NCI-H774 (cell line): Measurements from ENCODE around the gene DLGAP5.
A peak's percentile ranks its signal among the peaks of the same experiment; 100 is the strongest.

Experiments
- DNase-seq: peaks from one replicate; lab custom pipeline; 2025; lab: John Stamatoyannopoulos, UW

Gene DLGAP5

GRCh38 chr14:55191203-55192053, at the start of gene DLGAP5:
TSS of gene DLGAP5 (minus strand) at chr14:55191585. CDS start at chr14:55189179, 2,406 bp downstream.
- peak; percentile 87 for DNase-seq

- DNase-seq: no peak
Observed at GRCh38 chr14:55240526-55241178, 49.3 kb upstream of the DLGAP5 start.

- DNase-seq: no peak
Observed at GRCh38 chr14:55239320-55239719, 47.9 kb upstream of the DLGAP5 start.

DNA sequence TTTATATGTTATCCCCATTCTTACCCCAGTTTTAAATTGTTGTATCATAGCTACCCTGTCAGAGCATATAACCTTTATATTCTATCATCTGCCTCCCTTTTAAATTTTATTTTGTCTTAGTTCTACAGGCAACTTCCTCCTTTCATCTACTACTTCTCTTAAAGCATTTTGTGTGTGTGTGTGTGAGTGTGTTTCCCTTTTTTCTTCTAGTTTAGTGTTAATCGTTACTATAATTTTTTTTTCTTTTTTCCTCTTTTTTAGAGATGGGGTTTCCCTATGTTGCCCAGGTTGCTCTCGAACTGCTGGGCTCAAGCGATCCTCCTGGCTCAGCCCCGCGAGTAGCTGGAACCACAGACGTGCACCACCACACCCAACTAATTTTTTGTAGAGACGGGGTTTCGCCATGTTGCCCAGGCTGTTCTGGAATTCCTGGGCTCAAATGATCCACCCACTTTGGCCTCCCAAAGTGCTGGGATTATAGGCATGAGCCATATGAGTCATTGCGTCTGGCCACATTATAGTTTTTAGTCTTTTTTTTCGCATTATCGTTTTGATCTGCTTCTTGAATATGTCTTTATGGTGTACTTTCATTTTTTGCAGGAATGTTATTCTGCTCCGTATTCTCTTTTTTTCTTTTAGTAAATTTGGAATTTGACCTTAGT, 46.8 kb upstream of the DLGAP5 start:
- DNase-seq: no peak

DNA sequence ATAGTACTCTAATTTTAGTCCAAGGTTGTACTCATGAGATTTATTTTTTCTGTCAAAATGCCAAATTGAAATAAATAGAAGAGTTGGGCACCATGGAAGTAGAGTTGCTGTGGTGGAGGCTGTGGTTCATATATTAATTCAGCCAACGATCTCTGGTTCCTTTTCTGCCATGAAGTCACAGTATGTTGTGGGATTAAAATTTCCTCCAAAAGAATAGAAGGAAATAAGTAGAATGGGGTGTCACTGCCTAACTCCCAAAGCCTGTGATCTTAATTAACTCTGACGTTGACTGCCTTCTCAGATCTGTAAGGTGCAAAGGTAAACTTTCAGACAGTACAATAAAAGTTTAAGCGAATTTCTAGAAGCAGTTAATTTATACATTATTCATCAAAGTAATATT, 42.2 kb upstream of the DLGAP5 start:
- DNase-seq: no peak

- no peak for DNase-seq
Observed at GRCh38 chr14:55228261-55228660, 36.9 kb upstream of the DLGAP5 start.

- DNase-seq: no peak
Observed at GRCh38 chr14:55223364-55223763, 32.0 kb upstream of the DLGAP5 start.

GRCh38 chr14:55221968-55222367, 30.6 kb upstream of the DLGAP5 start:
- no peak for DNase-seq

GRCh38 chr14:55221186-55221585, 29.8 kb upstream of the DLGAP5 start:
- DNase-seq: no peak

GRCh38 chr14:55220230-55220629, 28.8 kb upstream of the DLGAP5 start:
- no peak for DNase-seq

GRCh38 chr14:55212634-55213033, 21.2 kb upstream of the DLGAP5 start:
- no peak for DNase-seq

DNA sequence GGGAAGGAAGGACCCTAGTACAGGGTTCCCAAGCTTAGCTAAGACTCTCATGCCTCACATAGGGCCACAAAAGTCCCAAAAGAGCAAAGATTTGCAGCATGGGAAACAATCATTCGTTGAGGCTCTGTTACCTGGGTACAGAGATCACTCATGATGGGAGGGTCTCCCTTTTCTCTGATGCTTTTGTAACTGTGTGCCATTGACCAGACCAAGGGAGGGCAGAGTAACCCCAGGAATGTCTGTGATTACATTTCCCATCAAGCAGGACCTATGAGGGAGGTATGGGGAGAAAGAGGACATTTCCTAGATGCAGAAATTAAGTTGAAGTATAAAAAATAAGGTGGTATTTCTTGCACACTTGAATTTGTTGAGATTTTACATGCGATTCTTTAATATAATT, 16.4 kb upstream of the DLGAP5 start:
- no peak for DNase-seq

- no peak for DNase-seq
Observed at GRCh38 chr14:55206175-55206693, 14.8 kb upstream of the DLGAP5 start.

DNA sequence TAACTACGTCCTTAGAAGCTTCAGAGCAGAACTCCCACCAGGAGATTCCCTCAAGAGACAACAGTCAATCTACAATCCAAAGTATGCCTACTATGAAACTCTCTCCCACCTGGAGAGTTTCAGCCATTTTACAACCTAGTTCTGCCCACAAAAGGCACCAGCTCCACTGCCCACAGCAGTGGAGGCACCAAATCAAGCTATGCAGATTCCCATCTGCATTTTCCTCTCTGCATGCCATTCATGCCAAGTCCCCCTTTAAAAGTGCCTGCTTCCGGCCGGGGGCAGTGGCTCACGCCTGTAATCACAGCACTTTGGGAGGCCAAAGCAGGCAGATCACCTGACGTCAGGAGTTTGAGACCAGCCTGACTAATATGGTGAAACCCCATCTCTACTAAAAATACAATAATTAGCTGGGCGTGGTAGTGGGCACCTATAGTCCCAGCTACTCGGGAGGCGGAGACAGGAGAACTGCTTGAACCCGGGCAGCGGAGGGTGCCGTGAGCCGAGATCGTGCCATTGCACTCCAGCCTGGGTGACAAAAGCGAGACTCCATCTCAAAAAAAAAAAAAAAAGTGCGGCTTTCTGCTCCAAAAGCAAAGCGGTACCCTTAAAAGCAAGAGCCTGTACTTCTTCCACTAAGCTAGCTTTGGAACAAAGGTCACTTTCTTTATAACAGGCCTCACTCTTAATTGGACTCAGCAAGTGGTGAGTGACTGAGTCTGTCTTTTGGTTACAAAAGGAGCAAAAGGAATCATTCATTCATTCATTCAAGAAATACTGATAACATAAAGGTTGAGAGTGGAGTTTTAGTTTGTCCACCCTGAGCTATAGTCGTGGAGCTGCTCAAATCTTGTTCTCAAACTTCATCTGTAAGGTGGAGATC, 10.1 kb upstream of the DLGAP5 start:
- DNase-seq: no peak

DNA sequence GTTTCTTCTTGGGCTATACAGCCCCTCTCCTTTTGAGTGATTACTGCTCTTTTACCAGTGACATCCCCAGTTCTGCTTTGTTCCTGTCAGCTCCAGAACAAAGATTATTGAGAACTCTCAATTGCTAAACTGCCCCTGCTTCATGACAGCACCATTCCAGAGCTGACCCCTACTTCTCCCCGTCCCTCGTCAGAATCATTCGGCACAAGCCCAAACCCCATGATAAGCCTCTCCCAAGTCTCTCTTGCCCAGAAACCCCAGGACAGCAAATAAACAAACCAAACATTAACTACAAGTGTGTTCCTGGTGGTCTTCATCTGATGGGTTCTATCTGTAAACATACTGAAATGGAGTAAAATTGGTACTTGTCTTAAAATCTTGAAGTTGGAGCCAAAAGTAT, 9.3 kb upstream of the DLGAP5 start:
- DNase-seq: no peak

DNA sequence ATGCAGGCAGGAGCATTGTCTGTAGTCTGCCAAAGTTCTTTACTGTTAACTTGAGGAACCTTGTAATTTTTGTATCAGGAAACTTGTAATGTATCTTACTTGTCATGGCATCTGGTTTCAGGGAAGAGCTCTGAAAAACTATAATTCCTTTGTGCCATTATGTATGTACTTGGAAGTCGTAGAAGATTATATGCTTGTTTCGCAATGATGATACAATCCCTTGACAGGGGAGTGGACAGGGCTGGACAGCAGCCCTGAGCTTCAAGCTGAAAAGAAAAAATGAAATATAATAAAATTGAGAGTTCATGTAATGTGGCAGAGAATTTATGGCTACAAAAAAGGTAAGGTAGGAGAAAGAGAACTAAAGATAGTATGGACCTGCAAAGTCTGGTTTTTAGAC, 7.4 kb upstream of the DLGAP5 start:
- no peak for DNase-seq

- no peak for DNase-seq
Observed at GRCh38 chr14:55194656-55195355, 3.4 kb upstream of the DLGAP5 start.

- no peak for DNase-seq
Observed at GRCh38 chr14:55192054-55192621, 753 bp upstream of the DLGAP5 start.

DNA sequence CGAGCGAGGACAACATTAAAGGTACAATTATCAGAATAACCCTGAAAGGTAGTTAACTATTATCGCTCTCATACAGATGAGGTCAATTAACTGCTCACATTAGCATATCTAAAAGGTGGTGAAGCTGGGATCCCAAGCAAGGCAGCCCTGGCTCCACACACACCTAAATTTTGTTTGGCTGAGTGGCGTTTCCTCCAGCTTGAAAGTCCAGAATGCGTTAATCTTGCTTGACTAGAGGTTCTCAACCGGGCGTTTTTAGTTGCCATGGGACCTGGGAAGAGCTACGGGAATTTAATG, 531 bp downstream of the DLGAP5 start:
- DNase-seq: no peak

DNA sequence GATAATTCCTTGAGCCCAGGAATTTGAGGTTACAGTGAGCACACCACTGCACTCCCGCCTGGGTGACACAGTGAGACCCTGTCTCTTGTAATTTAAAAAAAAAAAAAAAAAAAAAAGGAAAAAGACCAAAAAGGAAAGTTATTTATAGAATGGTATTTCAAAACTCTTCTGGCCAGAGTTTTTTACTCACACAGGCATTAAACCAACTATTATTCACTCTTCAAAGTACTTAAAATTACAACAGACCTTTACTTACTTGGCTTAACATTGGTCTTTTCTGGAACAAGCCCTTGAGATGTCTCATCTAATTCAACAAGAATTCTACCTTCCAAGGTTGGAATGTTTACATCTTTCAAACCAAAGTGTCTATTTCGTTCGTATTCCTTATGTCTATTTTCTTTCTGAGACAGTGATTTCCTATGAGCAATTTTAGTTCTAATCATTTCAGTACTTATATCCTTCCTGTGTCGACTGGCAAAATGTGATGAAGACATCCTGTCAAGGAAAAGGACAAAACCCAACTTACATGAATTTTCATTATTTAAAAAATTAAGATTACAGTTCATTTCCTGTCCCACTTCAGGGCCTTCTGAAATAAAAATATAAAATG, 2.6 kb downstream of the DLGAP5 start:
- DNase-seq: no peak

DNA sequence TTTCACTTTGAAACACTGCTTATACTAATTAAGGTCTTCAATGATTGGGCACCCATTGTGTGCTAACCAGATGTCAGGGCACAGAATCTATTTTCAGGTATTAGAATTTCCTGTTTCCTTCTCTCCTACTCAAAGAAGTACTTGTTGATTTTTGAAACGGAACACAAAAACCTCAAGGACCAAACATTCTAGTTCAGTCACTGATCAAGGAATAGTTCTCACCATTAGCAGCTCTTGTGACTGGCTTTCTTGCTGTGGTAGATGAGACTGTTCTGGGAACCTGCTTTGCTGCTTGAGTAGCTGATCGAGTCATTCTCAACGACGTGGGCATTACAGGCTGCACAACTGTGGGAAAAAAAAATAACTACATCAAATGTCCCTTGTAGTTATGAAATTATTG, 11.0 kb downstream of the DLGAP5 start:
- DNase-seq: no peak
